ENCODE results near the gene MAP3K12.

MAP3K12 gene

DNA sequence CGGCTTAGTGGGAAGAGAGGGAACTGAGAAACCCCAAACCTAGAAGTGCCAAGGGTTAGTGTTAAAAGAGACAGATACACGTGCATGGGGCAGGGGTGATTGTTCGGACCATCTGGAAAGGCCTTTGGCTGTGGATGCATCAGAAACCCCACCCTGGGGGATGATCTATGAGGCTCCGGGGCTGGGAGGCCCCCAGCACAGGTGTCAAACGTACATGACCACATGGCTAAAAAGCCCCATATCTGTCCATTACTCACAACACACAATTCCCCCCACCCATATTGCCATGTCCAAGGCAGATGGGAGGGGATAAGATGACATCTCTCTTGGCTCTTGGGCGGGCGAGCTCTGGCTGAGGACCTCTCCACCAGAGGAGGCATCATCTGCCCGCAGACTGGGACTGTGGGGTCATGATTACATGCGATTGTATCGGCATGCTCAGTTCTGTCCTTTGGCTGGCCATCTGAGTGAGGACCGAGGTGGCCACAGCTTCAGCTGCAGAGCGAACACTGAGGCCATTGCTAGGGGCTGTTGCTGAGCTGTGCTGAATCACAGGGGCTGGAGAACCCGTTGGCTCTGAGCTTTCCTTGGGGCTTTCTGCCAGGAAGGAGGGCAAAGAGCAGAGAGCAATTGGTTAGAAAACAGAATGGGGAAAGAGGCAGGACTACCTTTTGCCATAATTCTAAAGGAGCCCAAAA lies 17.6 kb upstream of the MAP3K12 start:
- no peak for DNase-seq (ENCODE audit: extremely low read depth, low read depth)
- no peak for TF ChIP-seq CTCF (IDR thresholded peaks at IDR 0.05; ENCODE audit: low read depth, low read length)

- TF ChIP-seq CTCF (IDR thresholded peaks at IDR 0.05; ENCODE audit: low read depth, low read length): no peak
- DNase-seq (ENCODE audit: extremely low read depth, low read depth): no peak
These were observed 16.0 kb upstream of the MAP3K12 start for GRCh38 chr12:53515291-53515680.

DNA sequence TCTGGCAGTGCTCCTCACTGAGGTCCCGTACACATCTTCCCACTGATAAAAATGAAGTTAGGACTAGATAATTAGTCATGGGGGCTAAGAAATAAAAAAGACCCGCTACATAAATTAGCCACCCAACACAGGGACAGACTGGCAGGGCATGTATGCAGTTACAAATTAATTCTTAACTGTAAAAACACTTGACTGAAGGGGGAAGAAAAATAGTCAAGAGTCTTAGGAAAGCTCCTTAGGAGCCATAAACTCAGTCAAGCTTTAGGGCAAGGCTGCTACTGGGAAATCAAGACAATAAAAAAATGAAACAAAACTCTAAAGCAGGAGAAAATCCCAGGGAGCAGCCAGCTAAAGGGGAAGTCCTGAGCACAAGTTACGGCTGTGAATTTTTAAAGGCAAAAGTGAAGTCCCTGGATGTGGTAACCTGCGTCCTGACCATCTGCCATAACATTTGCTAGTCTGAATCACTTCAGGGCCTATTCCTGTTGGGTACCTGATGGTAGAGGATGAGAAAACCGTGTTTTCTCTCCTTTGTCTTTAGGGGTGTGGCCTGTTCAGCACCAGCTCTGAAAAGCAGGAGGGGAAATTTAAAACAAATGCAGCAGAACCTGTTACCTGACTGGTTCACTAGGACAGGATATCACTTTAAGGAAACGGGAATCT lies 15.5 kb upstream of the MAP3K12 start:
- no peak for DNase-seq (ENCODE audit: extremely low read depth, low read depth)
- no peak for TF ChIP-seq CTCF (IDR thresholded peaks at IDR 0.05; ENCODE audit: low read depth, low read length)

DNA sequence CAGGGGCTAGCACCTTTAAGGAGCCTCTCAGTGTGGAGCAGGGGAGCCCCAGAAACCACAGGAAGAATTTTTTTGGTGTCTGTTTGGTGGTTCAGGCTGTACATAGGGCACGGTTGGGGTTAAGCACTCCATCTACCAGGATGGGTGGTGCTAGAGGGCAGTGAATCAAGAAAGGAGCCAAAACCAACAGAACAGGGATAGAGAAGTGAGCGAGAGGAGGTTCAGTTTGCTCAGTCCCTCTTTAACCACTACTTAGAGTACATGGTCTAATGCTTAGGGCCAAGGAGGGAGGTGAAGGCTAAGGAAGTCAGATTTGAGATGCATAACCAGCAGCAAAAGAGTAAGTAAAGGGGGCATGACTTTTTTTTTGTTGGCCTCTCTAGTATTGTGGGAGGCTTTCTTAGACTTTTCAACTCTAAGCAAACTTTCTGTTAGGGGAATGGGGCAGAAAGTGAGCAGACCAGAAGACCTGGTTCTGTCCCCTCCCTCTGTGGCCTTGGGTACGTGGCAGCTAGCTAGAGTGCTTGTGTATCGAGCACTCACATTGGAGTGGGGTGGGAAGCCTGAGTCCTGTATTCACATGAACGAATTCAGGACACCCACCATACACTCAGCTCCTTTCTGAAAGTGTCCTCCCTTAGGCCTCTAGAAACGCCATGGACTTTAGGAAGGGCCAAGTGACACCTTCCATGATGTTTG lies 14.6 kb upstream of the MAP3K12 start:
- no peak for DNase-seq (ENCODE audit: extremely low read depth, low read depth)
- TF ChIP-seq CTCF (IDR thresholded peaks at IDR 0.05; ENCODE audit: low read depth, low read length): no peak

DNA sequence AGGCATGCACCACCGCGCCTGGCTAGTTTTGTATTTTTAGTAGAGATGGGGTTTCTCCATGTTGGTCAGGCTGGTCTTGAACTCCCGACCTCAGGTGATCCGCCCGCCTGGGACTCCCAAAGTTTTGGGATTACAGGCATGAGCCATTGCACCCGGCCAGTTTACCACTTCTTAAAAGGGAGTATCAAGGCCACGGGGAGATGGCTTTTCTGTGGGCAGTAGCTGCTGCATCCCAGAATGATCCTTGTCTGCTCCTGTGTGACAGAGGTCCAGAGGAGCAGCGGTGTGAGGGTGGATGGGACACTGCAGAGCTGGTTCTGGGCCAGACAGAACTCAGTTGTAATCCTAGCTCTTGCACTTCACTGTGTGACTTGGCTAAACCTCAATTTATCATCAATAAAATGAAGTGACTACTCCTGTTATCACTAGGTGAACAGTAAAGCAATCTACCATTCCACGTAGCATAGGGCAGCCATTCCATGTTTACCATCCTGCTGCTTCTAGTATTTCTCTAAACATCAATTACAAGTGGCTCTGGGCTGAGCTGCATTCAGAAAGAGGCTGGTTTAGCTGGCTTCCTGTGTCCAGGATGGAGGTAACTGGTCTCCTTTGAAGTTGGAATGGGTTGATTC lies 11.0 kb upstream of the MAP3K12 start:
- TF ChIP-seq CTCF (IDR thresholded peaks at IDR 0.05; ENCODE audit: low read depth, low read length): no peak
- no peak for DNase-seq (ENCODE audit: extremely low read depth, low read depth)

- TF ChIP-seq CTCF (IDR thresholded peaks at IDR 0.05; ENCODE audit: low read depth, low read length): peak; percentile 91
- DNase-seq (ENCODE audit: extremely low read depth, low read depth): peak; percentile 36
These were observed 9.4 kb upstream of the MAP3K12 start for GRCh38 chr12:53508534-53509170.
